ENCODE data around the gene PLEKHA4. TPM values are rescaled to one million over a fixed set of nuclear protein-coding genes. Genes with fewer than 3 reads are reported as not detected.
"Not testable (repeated sequence)": the region's sequence is repeated elsewhere in the genome, so short reads cannot be mapped to it uniquely, and the experiment has no call there.

PLEKHA4 gene
- total RNA-seq: 1.4 and 1.8 TPM in 2 replicates

- intact Hi-C loops (cut with micrococcal nuclease): no loop called here
Observed at GRCh38 chr19:48868114-48868886, at the start of gene PLEKHA4. Gene PLEKHA4 (minus strand): TSS chr19:48868617. CDS start chr19:48867620, 997 bp downstream.

- intact Hi-C loops (cut with micrococcal nuclease): no loop called here
Observed at GRCh38 chr19:48918071-48918470, 49.7 kb upstream of the PLEKHA4 start.

GRCh38 chr19:48915757-48916156 lies 47.3 kb upstream of the PLEKHA4 start:
- intact Hi-C loops (cut with micrococcal nuclease): no loop called here

- intact Hi-C loops (cut with micrococcal nuclease): no loop called here
Observed at GRCh38 chr19:48914181-48914580, 45.8 kb upstream of the PLEKHA4 start.

GRCh38 chr19:48913114-48913889 lies 44.9 kb upstream of the PLEKHA4 start:
- intact Hi-C loops (cut with micrococcal nuclease): no loop called here

- intact Hi-C loops (cut with micrococcal nuclease): no loop called here
Observed at GRCh38 chr19:48910803-48911202, 42.4 kb upstream of the PLEKHA4 start.

GRCh38 chr19:48909424-48910077 lies 41.1 kb upstream of the PLEKHA4 start:
- intact Hi-C loops (cut with micrococcal nuclease): not testable (repeated sequence)

GRCh38 chr19:48907671-48908070 lies 39.3 kb upstream of the PLEKHA4 start:
- intact Hi-C loops (cut with micrococcal nuclease): no loop called here

GRCh38 chr19:48906324-48906723 lies 37.9 kb upstream of the PLEKHA4 start:
- intact Hi-C loops (cut with micrococcal nuclease): no loop called here

GRCh38 chr19:48905664-48906063 lies 37.2 kb upstream of the PLEKHA4 start:
- intact Hi-C loops (cut with micrococcal nuclease): no loop called here

GRCh38 chr19:48903788-48904187 lies 35.4 kb upstream of the PLEKHA4 start:
- intact Hi-C loops (cut with micrococcal nuclease): not testable (repeated sequence)

GRCh38 chr19:48902291-48902690 lies 33.9 kb upstream of the PLEKHA4 start:
- intact Hi-C loops (cut with micrococcal nuclease): not testable (repeated sequence)

GRCh38 chr19:48900477-48901406 lies 32.3 kb upstream of the PLEKHA4 start:
- intact Hi-C loops (cut with micrococcal nuclease): loop anchor here (1.0 to 2.0 kb wide), 2 partner anchors 27 to 64 kb away; partner anchors contain the start of gene FTL

- intact Hi-C loops (cut with micrococcal nuclease): loop anchor here (1.0 to 2.0 kb wide), 2 partner anchors 27 to 65 kb away; partner anchors contain the start of gene FTL
Observed at GRCh38 chr19:48899781-48900476, 31.5 kb upstream of the PLEKHA4 start, which contains the start of gene NUCB1. Gene NUCB1 (plus strand): TSS chr19:48900312. CDS start chr19:48900797, 485 bp downstream.

GRCh38 chr19:48899386-48899749 lies 31.0 kb upstream of the PLEKHA4 start:
- intact Hi-C loops (cut with micrococcal nuclease): not testable (repeated sequence)

- intact Hi-C loops (cut with micrococcal nuclease): no loop called here
Observed at GRCh38 chr19:48897181-48897580, 28.8 kb upstream of the PLEKHA4 start.

GRCh38 chr19:48896191-48896720 lies 27.8 kb upstream of the PLEKHA4 start:
- intact Hi-C loops (cut with micrococcal nuclease): no loop called here

GRCh38 chr19:48895226-48895625 lies 26.8 kb upstream of the PLEKHA4 start:
- intact Hi-C loops (cut with micrococcal nuclease): no loop called here

GRCh38 chr19:48890551-48890950 lies 22.1 kb upstream of the PLEKHA4 start:
- intact Hi-C loops (cut with micrococcal nuclease): no loop called here

- intact Hi-C loops (cut with micrococcal nuclease): not testable (repeated sequence)
Observed at GRCh38 chr19:48889496-48889895, 21.1 kb upstream of the PLEKHA4 start.
